ENCODE results near the gene SURF4.
"Not testable (repeated sequence)": the region's sequence is repeated elsewhere in the genome, so short reads cannot be mapped to it uniquely, and the experiment has no call there.

Gene SURF4

DNA sequence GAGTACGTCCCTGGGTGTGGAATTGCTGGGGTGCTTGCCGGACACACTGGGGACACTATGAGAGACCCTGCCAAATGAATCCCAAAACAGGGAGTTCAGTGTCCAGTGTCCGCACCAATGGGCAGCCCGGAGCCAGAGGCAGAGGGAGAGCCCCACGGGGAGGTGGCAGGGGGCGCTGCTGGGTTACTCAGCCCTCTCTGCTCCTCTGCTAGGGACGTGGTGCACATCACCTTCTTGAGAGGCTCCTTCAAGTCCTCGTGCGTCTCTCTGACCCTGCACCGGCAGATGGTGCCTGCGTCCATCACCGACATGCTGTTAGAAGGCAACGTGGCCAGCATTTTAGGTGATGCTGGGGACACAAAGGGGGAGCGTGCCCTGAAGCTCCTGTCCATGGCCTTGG is 21.1 kb upstream of the SURF4 start:
- no peak for DNase-seq

DNA sequence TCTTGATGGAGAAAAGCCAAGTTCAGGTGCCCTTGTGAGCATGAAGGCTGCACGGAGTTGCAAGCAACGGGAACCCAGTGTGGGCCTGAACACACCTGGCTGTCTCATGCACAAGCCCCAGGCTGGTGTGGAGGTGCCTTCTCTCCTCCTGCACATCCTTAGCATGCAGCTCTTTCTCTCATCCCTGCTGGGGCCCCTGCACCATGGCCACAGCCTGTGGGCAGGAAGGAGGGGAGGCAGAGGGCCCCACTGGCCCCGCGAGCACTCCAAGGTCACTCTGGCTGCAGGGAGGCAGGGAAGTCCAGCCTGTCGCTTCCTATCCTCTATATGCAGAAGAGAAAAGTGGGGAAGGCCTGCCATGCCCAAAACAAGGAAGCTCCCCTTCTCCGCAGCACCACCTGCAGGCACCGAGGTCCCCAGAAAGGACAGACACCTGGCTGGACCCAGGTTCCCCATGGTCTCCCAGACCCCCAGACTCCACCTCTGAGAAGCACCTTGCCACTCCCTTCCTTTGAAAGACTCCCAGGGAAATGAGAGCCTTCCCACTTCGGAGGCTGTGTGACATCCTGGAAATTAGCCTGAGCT is 18.9 kb upstream of the SURF4 start:
- DNase-seq: no peak

GRCh38 chr9:133393399-133393798 is 17.5 kb upstream of the SURF4 start:
- DNase-seq: no peak

GRCh38 chr9:133392308-133392707 is 16.4 kb upstream of the SURF4 start:
- DNase-seq: not testable (repeated sequence)

GRCh38 chr9:133391449-133391848 is 15.6 kb upstream of the SURF4 start:
- DNase-seq: not testable (repeated sequence)

- no peak for DNase-seq
These were observed 14.9 kb upstream of the SURF4 start for GRCh38 chr9:133390713-133391112.

DNA sequence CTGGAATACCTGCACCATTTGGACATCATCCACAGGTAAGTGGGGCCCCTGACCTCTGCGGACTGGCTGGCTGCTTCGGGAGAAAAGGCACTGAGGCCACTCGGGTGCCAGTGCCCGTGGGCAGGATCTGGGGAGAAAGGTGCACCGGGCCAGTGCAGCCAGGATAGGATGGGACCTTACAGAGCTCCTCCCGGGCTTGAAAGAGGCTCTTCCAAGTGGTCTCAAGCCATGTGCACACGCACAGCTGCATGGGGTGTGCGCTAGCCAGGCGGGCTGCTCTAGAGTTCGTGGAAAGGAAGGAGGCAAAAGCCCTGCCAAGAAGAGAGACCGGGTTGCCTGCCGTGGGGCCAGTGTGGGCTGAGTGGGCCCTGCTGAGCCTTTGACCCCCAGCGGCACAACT is 13.7 kb upstream of the SURF4 start:
- no peak for DNase-seq

GRCh38 chr9:133389025-133389557 is 13.2 kb upstream of the SURF4 start:
- no peak for DNase-seq

DNA sequence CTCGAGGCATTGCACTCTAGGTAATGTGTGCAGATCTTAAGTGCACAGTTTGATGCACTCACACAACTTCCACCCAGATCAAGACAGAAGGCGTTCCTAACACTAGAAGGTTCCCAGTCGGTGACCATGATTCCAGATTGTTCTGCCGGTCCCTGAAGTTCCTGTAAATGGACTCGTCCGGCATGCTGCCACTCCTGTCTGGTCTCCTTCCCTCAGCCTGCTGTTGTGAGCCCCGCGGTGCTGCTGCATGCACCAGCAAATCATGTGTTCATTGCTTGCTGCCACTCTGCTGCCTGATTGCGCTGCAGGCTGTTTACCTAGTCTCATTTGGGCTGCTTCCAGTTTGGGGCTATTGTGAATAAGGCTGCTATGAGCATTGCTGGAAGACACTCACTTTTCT is 11.8 kb upstream of the SURF4 start:
- no peak for DNase-seq

DNA sequence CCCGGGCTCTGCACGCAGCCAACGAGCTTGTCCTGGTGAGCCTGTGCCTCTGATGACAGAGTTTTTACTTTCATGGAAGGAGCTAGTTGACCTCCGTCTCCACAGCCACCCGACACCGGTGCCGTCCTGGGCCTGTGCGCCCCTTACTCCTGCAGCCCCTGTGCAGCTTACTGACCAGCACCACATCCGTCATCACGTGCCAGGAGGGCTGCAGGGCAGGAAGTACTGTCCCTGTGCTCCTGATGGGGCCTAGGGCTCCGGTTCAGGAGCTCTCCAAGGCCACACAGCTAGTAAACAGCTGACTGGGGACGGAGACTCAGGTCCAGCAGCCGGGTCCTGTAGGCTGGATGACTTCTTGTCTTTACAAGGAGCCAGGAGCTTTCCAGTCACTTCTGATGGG is 10.5 kb upstream of the SURF4 start:
- no peak for DNase-seq

DNA sequence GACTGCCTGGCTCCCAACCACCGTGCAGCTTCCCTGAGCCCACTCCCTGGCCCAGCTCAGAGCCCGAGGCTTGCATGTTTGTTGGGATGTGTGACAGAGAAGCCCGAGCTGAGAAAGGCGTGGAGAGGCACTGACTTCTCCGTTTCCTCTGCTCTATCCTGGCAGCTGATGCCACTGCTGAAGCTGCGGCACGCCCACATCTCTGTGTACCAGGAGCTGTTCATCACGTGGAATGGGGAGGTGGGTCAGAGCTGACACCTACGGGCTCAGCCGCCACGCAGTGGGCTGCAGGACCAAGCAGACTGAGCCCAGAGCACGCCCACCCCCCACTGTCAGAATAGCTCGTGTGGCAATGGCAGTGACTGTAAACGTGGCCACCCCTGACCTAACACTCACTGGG is 9.6 kb upstream of the SURF4 start:
- no peak for DNase-seq

GRCh38 chr9:133384736-133385321 is 9.0 kb upstream of the SURF4 start:
- DNase-seq: no peak

GRCh38 chr9:133383438-133383837 is 7.6 kb upstream of the SURF4 start:
- no peak for DNase-seq

DNA sequence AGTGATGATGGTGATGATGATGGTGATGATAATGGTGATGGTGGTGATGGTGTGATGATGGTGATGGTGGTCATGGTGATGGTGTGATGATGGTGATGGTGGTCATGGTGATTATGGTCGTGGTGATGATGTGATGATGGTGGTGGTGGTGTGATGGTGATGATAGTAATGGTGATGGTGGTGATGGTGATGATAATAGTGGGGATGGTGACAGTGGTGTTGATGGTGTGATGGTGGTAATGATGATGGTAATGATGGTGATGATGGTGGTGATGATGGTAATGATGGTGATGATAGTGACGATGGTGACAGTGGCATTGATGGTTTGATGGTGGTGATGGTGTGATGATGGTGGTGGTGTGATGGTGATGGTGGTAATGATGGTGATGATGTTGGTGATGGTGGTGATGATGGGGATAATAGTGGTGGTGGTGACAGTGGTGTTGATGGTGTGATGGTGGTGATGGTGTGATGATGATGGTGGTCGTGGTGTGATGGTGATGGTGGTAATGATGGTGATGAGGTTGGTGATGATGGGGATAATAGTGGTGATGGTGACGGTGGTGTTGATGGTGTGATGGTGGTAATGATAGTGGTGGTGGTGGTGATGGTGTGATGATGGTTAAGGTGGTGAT is 6.8 kb upstream of the SURF4 start:
- no peak for DNase-seq

- no peak for DNase-seq
These were observed 4.9 kb upstream of the SURF4 start for GRCh38 chr9:133380734-133381133.

DNA sequence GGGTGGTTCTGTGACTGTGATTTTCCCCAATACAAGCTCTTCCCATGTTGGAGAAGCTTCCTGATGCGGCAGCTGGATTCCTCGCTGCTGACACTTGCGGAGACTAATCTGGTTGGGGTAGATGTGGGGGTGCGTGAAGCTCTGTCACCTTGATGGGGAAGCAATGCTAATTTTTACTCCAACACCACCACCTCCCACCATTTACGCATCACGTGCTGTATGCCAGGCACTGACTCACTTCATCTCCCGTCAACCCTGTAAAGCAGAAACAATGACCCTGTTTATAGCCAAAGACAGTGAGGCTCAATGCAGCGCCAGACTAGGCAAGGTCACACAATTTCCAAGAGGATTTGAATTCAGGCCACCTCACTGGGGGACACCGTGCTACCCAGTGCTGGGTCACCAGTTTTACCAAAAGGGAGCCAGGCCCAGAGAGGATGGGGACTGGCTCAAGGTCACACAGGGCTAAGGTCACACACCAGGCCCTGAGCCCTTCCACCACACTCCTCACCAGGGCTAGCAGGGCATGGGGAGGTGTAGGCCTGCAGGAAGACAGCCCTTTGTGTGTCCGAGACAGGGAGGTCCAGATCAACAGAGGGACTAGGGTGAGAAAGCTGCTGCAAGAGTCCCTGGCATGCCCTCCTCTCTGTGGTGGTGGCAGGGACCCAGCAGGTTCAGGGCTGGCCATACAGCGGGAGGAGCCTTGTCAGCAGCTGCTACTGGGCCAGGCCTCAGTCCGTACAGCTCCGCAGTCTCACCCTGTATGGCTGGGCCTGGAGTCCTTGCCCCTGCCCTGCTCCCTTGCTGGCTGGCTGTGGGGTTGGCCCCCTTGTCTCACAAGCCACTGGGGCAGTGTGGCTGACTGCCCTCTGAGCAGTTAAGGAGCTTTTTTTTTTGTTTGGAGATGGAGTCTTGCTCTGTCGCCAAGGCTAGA is 3.6 kb upstream of the SURF4 start:
- no peak for DNase-seq

- no peak for DNase-seq
These were observed 2.6 kb upstream of the SURF4 start for GRCh38 chr9:133378408-133378962.

DNA sequence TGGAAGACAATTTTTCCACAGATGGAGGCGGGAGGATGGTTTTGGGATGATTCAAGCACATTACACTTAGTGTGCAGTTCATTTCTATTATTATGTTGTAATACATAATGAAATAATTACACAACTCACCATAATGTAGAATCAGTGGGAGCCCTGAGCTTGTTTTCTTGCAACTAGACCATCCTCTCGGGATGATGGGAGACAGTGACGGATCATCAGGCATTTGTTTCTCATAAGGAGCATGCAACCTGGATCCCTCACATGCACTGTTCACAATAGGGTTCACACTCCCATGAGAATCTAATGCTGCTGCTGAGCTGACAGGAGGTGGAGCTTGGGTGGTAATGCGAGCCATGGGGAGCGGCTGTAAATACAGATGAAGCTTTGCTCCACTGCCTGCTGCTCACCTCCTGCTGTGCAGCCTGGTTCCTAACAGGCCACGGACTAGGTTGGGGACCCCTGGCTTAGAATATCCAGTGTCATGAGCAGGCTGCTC is 1.9 kb upstream of the SURF4 start:
- no peak for DNase-seq

- DNase-seq: not testable (repeated sequence)
These were observed 1.4 kb upstream of the SURF4 start for GRCh38 chr9:133377280-133377679.

DNA sequence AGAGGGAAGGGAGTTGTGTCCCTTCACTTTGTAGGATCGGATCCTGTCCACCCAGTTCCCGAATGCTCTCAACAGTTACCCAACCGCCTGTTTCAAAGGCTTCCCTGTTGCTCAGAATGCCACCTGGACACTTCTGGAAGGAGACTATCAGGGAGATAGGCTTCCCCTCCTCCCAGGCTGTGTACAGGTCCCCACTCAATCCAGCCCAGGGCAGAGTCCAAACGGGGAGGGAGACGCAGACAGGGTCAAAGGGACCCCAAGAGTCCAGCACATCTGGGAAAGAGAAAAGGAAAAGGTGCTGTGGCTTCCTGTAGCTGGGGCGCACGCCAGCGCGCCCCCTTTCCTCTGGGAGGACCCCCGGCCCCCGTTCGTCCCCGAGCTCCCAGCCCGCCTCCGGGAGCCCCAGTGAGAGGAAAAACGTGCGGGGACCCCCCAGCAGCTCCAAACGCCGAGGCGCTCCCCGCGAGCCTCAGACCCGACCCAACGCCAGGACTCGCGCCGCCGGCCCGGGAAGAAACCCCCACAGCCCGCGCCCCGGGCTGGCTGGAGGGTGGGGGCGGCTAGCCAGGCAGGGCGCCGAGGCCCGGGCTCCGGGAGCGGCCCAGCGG is 640 bp downstream of the SURF4 start:
- DNase-seq: peak; percentile 18

DNA sequence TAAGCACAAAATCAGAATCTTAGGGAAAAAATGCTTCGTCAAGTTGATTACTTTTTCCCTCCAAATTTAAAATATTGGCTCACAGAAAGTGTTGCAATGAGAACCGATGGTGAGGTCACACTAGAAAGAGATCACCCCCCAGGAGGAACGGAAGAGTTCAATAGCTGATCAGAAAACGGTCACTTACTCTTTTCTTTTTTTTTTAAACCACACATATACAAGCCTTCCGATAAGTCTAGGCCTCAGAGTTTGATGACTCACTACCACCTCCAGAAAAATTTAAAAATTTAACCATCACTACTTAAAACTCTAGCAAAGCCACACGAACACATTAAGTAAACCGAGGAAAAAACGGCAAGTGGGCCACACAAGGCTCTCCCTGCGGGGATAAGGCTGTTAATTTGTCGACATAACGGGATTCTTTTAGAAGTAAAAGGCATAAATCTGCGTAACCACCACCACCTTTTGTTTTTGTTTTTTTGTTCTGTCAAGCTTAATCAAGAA is 1.2 kb downstream of the SURF4 start:
- peak; percentile 46 for DNase-seq

GRCh38 chr9:133372144-133372543 is 3.7 kb downstream of the SURF4 start:
- DNase-seq: no peak

Measured in CD4-positive, alpha-beta T cell treated with Interleukin-17A for 4 hours (primary cell).